CD4-positive, alpha-beta T cell treated with Interleukin-15 for 1 hour (primary cell): ENCODE data around the gene ERVH48-1.
A peak's percentile ranks its signal among the peaks of the same experiment; 100 is the strongest.
"Not testable (repeated sequence)": the region's sequence is repeated elsewhere in the genome, so short reads cannot be mapped to it uniquely, and the experiment has no call there.

ENCODE experiments used
- DNase-seq: peaks from one replicate; pipeline ENCODE4 v3.0.0-alpha.2; 2020

The ERVH48-1 gene

DNA sequence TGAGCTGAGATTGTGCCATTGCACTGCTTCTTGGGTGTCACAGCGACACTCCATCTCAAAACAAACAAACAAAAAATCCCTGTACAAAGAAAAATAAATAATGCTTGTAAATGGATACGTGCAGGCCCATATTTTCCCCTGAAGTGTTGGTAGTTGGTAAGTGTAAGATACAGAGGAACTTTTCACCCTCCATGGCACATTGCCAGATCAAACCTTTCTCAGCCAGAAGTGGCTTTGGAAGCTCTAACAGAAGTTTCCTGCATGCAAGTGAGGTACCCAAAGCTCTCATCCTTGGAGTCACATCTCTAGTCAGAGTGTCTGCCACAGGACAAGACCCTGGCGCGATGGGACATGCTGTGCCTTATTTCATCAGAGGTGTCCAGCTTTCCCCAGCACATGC is 25.0 kb downstream of the ERVH48-1 start:
- no peak for DNase-seq

DNA sequence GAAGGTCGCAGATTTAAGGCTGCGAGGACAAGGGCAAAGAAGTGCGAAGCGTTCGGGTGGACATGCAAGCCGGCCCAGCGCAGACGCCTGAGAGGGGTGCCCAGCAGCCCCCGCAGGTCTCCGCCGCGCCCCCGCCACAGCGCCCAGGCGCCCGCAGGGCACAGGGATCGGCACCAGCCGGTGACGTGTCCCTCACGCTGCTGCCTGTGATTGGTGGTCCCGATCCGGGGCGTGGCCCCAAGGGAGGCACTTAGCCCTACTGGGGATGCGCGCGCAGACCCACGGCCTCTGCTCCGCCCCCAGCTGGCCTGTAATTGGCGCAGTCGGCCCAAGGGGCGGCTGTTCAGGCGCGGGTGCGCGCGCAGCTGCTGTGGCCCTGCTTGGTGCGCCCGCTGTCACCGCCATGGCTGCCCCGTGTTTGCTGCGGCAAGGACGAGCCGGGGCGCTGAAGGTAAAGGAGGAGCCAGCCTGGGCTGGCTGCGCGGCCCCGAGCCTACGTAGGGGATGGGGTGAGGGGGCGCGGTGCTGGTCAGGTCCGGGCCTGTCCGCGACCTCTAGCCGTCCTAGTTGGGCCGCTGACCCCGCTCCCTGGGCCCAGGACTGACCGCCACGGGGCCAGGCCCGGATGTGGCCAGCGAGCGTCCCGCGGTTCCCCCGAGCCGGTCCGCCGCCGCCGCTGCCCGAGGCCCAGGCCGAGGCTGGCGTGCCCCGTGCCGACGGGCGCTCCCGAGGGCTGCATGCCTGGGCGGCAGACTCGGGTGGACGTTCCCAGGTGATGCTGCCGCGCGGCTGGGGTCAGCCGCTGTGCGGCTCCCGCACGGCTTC is 32.3 kb downstream of the ERVH48-1 start, which contains the start of gene NDUFV3:
Gene NDUFV3 (plus strand): TSS at position 379 of the 825 bp plus-strand sequence. CDS start 25 bp downstream, at position 404.
- peak; percentile 100 for DNase-seq

DNA sequence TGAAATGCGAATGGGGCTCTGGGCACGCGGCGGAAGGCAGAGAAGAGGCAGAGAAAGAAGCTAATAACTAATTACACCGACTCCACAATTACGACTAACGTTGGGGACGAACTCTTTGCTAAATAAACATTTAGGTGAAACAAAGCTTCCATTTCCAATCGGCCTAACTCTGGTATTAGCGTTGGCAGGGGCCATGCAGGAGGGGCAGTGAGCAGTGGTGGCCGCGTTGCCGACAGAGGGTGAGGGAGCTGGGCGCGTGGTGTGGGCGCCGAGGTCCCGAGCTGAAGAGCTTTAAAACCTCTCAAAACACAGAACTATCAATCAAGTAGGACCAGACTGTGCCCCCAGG is 32.9 kb downstream of the ERVH48-1 start:
- no peak for DNase-seq

DNA sequence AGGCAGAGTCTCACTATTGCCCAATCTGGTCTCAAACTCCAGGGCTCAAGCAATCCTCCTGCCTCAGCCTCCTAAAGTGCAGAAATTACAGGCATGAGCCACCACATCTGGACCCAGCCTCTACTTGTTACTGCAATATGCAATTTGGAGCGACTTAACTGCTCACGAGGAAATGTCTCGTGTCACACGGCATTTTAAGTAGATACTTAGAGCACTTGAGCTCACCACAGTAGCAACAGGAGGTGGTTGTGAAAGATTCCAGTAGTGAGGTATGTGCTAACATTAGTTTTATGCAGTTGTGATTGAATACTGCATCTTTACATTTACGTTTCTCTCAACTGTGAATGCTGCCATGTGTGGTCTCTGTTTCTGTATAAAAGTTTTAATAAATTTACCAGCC is 38.1 kb downstream of the ERVH48-1 start:
- no peak for DNase-seq

DNA sequence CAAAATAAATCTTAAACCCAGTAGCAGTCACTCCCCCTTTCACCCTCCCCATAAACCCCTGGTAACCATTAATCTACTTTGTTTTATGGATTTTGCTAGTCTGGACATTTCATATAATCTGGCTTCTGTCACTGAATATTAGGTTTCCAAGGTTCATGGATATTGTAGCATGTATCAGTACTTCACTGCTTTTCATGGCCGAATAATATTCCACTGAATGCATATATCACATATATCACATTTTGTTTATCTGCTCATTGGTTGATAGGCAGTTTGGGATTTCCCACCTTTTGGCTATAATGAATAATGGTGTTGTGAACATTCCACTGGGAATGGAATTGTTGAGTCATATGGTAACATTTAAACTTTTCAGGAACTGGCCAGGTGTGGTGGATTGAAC is 41.5 kb downstream of the ERVH48-1 start:
- DNase-seq: no peak

DNA sequence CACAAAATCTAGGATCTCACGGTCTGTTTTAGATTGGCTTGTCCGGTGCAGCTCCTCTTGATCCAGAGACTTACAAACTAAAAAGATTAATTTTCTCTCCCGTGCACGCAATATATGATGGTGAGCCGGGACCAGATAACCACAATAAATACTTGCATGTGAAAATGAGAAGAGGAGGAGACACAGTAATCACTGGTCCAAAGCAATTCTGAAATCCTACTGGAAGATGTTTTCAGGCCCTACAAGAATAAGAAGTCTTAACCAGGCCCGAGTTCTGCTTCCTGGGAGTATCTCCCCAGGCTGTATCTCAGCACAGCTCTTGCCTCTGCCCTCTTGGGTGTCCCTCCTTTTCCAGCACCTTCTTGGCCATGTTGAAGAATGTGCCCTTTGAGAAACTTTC is 45.1 kb downstream of the ERVH48-1 start:
- no peak for DNase-seq

DNA sequence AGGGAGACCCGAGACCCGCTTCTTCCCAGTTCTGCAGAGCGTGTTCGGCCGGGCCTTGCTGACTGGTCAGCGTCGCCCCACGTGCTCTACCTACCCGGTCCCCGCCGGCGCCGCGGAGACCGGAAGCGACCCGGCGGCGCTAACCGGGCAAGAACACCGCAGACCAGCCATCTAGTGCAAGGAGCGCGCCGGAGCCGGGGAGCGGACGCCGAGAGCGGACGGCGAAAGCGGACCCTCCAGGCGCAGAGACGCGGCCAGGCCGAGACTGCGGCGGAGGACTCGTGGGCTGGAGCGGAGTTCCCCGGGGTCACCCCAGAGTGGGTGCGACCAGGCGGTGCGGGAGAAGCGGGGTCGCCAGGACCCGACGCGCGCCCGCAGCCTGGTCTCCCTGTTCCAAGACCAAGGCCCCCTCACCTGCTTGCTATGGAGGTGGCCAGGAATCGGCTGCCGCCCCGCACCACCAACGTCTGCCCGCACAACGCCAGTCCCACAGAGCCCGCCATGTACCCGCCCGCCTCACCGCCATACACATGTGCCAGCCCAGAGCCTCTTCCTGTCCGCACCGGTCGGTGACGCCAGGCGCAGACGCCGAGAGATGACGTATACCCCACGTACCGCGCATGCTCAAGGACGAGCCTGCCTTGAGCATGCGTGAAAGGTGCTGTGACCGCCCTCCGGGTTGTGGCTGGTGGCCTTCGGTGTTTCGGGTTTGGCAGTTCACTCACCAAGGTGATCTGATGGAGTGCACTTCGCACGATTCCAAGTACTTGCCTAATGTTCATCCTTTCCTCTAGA is 46.2 kb downstream of the ERVH48-1 start, which contains the start of gene WDR4:
Gene WDR4 (minus strand): TSS at position 547 of the 795 bp plus-strand sequence. CDS start 44 bp downstream, at position 503.
- DNase-seq: peak; percentile 98

DNA sequence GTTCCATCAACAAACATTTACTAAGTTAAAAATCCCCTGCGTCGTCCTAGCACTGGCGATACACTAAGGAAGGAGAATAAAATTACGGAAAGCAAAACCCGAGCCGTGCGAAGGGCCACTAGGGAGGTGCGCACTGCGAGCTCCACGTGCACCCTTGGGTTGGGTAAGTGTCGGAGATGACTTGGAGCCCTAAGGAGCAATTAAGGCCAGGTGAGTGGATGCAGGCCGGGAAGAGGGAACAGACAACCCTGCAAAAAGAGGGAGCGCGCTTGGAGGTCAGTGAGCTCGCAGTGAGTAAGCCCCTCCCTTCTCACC is 46.8 kb downstream of the ERVH48-1 start:
- no peak for DNase-seq

DNA sequence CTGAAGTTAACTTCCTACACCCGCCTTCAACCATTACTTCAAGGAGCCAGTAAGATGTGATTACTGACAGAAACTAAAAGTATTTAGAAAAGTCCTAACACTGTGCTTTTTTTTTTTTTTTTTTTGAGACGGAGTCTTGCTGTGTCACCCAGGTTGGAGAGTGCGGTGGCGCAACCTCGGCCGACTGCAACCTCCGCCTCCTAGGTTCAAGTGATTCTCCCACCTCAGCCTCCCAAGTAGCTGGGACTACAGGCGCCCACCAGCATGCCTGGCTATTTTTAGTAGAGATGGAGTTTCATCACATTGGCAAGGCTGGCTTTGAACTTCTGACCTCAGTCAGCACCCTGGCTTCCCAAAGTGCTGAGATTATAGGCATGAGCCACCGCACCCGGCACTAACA is 49.6 kb downstream of the ERVH48-1 start:
- not testable (repeated sequence) for DNase-seq

DNA sequence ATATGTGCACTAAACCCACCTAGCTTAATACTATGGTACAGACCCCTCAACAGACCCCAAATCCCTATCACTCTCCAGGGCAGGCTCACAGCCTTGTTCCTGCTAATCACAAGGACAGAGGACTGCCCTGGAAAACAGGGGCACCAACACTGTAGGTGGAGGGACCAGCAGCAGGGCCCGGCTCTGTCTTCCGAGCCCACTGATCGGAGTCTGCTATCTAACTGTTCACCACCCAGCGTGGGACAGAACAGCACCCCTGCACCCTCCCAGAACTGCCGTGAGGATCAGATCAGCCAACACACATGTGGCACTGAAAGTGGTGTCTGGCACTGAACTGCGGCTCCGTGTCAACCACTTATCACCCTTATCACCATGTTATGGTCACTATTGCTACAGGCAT is 52.3 kb downstream of the ERVH48-1 start:
- no peak for DNase-seq

DNA sequence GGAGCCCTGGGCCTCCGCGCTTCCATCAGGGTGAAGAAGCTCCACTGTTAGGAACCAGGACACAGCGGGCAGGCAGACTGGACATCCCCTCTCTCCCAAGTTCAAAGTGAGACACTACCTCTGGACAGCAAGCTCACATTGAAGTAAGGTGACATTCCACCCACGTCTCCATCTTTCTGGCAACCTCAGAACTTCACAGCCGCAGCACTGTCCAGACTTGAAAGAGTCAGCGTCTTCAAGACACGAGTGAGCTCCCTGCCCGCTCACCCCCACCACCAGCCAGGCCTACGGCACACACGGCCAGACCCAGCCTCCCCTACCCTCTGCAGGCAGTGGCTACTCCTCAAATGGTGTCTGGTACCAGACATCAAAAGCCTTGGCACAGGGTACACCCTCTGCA is 57.2 kb downstream of the ERVH48-1 start:
- DNase-seq: no peak
